AG09309 (cell line): ENCODE results near the gene ZNF777.

ENCODE experiments used
- DNase-seq: peaks from one replicate; pipeline ENCODE4 v3.0.0-alpha.2; 2010; ENCODE audit warnings: low read depth
- H3K4me3 ChIP-seq: 2 replicates; pipeline ENCODE4 v1.5.1; 2011; ENCODE audit warnings: mild to moderate bottlenecking, low read depth, low read length, moderate library complexity; ENCODE audit not compliant: control insufficient read depth
- CTCF ChIP-seq: IDR thresholded peaks from 2 replicates; pipeline ENCODE4 v1.5.1; 2011; ENCODE audit warnings: mild to moderate bottlenecking, low read depth, low read length, inconsistent platforms; ENCODE audit not compliant: insufficient read depth, control insufficient read depth; ENCODE audit errors: missing control alignments

ZNF777 gene

DNA sequence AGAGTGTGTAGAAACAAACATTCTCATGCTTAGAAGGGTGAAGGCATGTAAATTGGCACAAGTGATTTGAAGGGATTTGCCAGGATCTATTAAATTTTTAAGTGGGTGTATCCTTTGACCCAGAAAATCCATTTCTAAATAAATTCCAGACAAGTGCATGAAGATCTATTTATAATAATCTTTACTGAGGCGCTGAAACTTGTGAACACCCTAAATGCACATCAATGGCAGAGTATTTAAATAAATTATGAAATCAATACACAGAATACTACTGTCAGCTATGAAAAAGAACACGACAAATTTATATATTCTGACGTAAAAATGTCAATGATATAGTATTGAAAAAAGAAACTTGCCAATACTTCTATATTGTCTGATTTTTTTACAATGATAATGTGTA, 17.9 kb downstream of the ZNF777 start:
- no peak overlapping the region for H3K4me3 ChIP-seq
- no peak for DNase-seq
- no peak for TF ChIP-seq CTCF

- no peak for DNase-seq
- no peak overlapping the region for H3K4me3 ChIP-seq
- TF ChIP-seq CTCF, result no peak
These were observed 20.6 kb downstream of the ZNF777 start for GRCh38 chr7:149440222-149440621.

DNA sequence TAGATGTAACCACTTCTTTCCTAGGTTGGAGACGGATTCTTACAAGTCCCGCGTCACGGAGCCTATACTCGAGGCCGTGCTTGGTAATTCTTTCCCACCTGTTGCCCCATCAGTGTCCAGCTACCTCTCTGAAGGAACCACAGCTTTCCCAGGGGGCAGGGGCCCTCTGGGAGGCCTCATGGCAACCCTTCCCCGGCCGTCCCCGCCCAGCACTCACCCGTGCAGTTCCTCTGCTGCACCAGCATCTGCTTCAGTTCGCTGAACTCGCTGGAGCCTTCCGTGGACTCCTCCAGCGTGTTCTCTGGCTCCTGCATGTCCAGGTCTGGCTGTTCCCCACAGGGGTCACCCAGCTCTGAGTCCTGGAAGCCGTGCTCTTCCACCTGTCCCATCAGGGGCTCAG, 24.5 kb downstream of the ZNF777 start:
- no peak overlapping the region for H3K4me3 ChIP-seq

DNA sequence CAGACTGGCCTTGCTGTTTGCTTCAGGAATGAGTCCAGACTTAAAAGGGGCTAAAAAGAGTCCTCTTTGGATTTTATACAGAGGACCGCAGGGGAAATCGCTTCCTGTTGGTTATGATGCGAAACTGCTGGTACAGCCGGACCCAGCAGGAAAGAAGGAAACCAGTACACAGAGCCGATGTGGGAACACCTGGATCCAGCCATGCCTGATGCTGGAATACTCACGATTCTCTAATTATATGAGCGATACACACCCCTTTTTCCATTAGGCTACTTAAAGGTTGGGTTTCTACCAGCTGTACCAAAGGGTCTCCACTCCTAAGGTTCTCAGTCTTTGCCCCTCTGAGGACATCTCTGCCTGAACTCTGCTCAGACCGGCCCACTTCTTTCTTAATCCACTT, 27.7 kb downstream of the ZNF777 start:
- TF ChIP-seq CTCF, result no peak
- DNase-seq, result no peak
- H3K4me3 ChIP-seq, result no peak overlapping the region

More for the DNA sequence above, 24.5 kb downstream of the ZNF777 start:
- DNase-seq, result no peak
- no peak for TF ChIP-seq CTCF

DNA sequence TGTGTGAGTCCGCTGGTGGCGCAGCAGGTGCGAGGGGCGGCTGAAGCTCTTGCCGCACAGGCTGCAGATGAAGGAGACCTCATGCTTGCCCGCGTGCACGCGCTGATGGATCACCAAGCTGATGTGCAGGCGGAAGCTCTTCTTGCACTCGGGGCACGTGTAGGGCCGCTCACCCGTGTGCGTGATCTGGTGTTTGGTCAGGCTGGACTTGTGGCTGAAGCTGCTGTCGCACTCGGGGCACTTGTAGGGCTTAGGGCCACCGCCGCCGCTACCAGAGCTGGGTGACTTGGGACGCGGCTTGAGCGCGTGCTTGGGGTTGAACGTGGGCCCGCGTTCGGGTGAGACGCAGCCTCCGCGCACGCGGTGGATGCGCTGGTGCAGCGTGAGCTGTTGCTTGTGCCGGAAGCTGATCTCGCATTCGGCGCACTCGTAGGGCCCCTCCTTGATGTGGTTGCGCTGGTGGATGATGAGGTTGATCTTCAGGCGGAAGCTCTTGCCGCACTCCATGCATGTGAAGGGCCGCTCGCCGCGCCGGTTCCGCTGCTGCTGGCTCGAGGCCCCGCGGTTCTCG, 28.7 kb downstream of the ZNF777 start:
- TF ChIP-seq CTCF, result no peak
- H3K4me3 ChIP-seq, result no peak overlapping the region

DNA sequence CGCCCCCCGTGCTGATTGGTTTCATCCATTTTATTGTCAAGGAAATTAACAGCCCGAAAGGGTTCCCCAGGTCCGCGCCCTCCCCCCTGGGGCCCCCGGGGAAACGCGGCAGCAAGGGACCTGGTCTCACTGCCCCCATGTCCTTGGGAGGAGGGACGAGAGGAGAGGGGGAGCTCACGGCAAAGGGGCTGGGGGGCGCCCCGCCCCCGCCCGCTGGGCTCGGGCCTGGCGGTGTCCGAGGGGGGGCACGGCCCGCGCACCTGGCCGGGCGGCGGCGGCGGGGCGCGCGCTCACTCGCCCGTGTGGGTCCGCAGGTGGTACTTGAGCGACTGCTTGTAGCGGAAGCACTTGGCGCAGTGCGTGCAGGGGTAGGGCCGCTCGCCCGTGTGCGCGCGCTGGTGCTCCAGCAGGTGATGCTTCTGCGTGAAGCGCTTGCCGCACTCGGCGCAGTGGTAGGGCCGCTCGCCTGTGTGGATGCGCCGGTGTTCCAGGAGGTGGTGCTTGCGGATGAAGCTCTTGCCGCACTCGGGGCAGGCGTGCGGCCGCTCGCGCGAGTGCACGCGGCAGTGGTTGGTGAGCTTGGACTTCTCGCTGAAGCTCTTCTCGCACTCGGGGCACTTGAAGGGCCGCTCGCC, 29.3 kb downstream of the ZNF777 start:
- DNase-seq, result no peak
- TF ChIP-seq CTCF, result no peak
- H3K4me3 ChIP-seq, result no peak overlapping the region

More for the DNA sequence above, 28.7 kb downstream of the ZNF777 start:
- DNase-seq, result no peak
